HepG2 (cell line): ENCODE data around the gene HBA2. TPM values are rescaled to one million over a fixed set of nuclear protein-coding genes. Genes with fewer than 3 reads are reported as not detected.

Experiments
- ATF1 ChIP-seq: IDR thresholded peaks from 2 replicates; pipeline ENCODE4 v1.6.1; 2016; ENCODE audit warnings: mild to moderate bottlenecking, control low read depth
- CBX5 ChIP-seq: sonication (generic); formaldehyde crosslinking; IDR thresholded peaks from 2 replicates; pipeline ENCODE4 v1.4.0; 2020; ENCODE audit warnings: missing genetic modification reagents, borderline replicate concordance
- CENPX ChIP-seq: sonication (generic); formaldehyde crosslinking; IDR thresholded peaks from 2 replicates; pipeline ENCODE4 v1.9.0; 2021; ENCODE audit warnings: mild to moderate bottlenecking, missing genetic modification reagents, moderate library complexity
- DPF2 ChIP-seq: sonication (generic); formaldehyde crosslinking; IDR thresholded peaks from 2 replicates; pipeline ENCODE4 v1.4.0; 2020; ENCODE audit warnings: mild to moderate bottlenecking, low read depth, missing genetic modification reagents, borderline replicate concordance
- FOSL2 ChIP-seq: sonication (generic); formaldehyde crosslinking; IDR thresholded peaks from 2 replicates; pipeline ENCODE4 v1.4.0; 2020; ENCODE audit warnings: missing genetic modification reagents
- FOXJ3 ChIP-seq: sonication (generic); formaldehyde crosslinking; IDR thresholded peaks from 2 replicates; pipeline ENCODE4 v1.4.0; 2020; ENCODE audit warnings: missing genetic modification reagents, mild to moderate bottlenecking, borderline replicate concordance
- GATAD2A ChIP-seq: IDR thresholded peaks from 2 replicates; pipeline ENCODE4 v1.6.1; 2016
- GTF3A ChIP-seq: sonication (generic); formaldehyde crosslinking; conservative IDR thresholded peaks from 2 replicates; pipeline ENCODE4 v1.4.0; 2020; ENCODE audit warnings: mild to moderate bottlenecking, missing genetic modification reagents
- HOXA7 ChIP-seq: sonication (generic); formaldehyde crosslinking; IDR thresholded peaks from 2 replicates; pipeline ENCODE4 v1.8.1; 2022; ENCODE audit warnings: mild to moderate bottlenecking, missing genetic modification reagents, moderate library complexity
- IKZF5 ChIP-seq: IDR thresholded peaks from 2 replicates; pipeline ENCODE4 v1.6.1; 2018; ENCODE audit warnings: missing genetic modification reagents, mild to moderate bottlenecking, missing compliant biosample characterization
- KLF6 ChIP-seq: IDR thresholded peaks from 2 replicates; pipeline ENCODE4 v1.8.0; 2016; ENCODE audit warnings: missing biosample characterization, missing genetic modification reagents
- LRRFIP1 ChIP-seq: sonication (generic); formaldehyde crosslinking; conservative IDR thresholded peaks from 2 replicates; pipeline ENCODE4 v1.4.0; 2020; ENCODE audit warnings: missing genetic modification reagents
- MBD4 ChIP-seq: IDR thresholded peaks from 2 replicates; pipeline ENCODE4 v1.6.1; 2012; ENCODE audit warnings: low read length, inconsistent platforms, borderline replicate concordance
- PHF5A ChIP-seq: IDR thresholded peaks from one replicate; pipeline ENCODE4 v1.6.1; 2018; ENCODE audit warnings: low read depth, missing genetic modification reagents; ENCODE audit not compliant: unreplicated experiment
- RFX3 ChIP-seq: IDR thresholded peaks from 2 replicates; pipeline ENCODE4 v1.6.1; 2016; ENCODE audit warnings: missing biosample characterization, missing genetic modification reagents
- TARDBP ChIP-seq: sonication (generic); formaldehyde crosslinking; IDR thresholded peaks from 2 replicates; pipeline ENCODE4 v1.8.0; 2022; ENCODE audit warnings: mild to moderate bottlenecking, missing genetic modification reagents
- TIGD3 ChIP-seq: sonication (generic); formaldehyde crosslinking; IDR thresholded peaks from 2 replicates; pipeline ENCODE4 v1.5.1; 2020; ENCODE audit warnings: mild to moderate bottlenecking, missing genetic modification reagents, borderline replicate concordance
- XRCC5 ChIP-seq: fragments of 200-400 bp; formaldehyde crosslinking; optimal IDR thresholded peaks from 2 replicates; pipeline ENCODE3; 2017; ENCODE audit warnings: mild to moderate bottlenecking, low read length
- ZKSCAN5 ChIP-seq: sonication (generic); formaldehyde crosslinking; IDR thresholded peaks from 2 replicates; pipeline ENCODE4 v1.5.1; 2020; ENCODE audit warnings: mild to moderate bottlenecking, missing genetic modification reagents
- ZMYM3 ChIP-seq: sonication (generic); formaldehyde crosslinking; IDR thresholded peaks from 2 replicates; pipeline ENCODE4 v1.5.1; 2020; ENCODE audit warnings: mild to moderate bottlenecking, missing genetic modification reagents
- ZNF530 ChIP-seq: sonication (generic); formaldehyde crosslinking; IDR thresholded peaks from 2 replicates; pipeline ENCODE4 v1.5.0; 2020; ENCODE audit warnings: low read depth, mild to moderate bottlenecking, missing genetic modification reagents
- ZNF556 ChIP-seq: sonication (generic); formaldehyde crosslinking; IDR thresholded peaks from 2 replicates; pipeline ENCODE4 v1.4.0; 2020; ENCODE audit warnings: mild to moderate bottlenecking, missing genetic modification reagents, borderline replicate concordance
- ZNF564 ChIP-seq: sonication (generic); formaldehyde crosslinking; IDR thresholded peaks from 2 replicates; pipeline ENCODE4 v1.8.1; 2023; ENCODE audit warnings: mild to moderate bottlenecking, missing genetic modification reagents
- ZNF567 ChIP-seq: sonication (generic); formaldehyde crosslinking; IDR thresholded peaks from 2 replicates; pipeline ENCODE4 v1.8.1; 2023; ENCODE audit warnings: mild to moderate bottlenecking, missing genetic modification reagents, borderline replicate concordance
- ZNF709 ChIP-seq: sonication (generic); formaldehyde crosslinking; IDR thresholded peaks from 2 replicates; pipeline ENCODE4 v1.5.0; 2020; ENCODE audit warnings: mild to moderate bottlenecking, missing genetic modification reagents
- polyA plus RNA-seq, 8 experiments: library from polyadenylated mRNA; depleted of rRNA in 3 of 8; stranded (reverse) in 7 of 8; unstranded in 1 of 8; fragments of >200 nt; fragmentation: Illumina TruSeq in 4 of 8; extraction: Trizol in 4 of 8; gene quantifications; 2 replicates each; pipeline versions ENCODE4 v1.2.1 to v1.2.3, GENCODE V29; 2011 to 2016; ENCODE audit warnings: low read depth in 4 of 8, missing spikeins in 1 of 8, mixed read lengths in 1 of 8; ENCODE audit not compliant: insufficient read depth in 1 of 8
- total RNA-seq, 5 experiments: library from RNA; depleted of rRNA; stranded (reverse); fragments of >200 nt; fragmentation: Illumina TruSeq; extraction: Trizol; gene quantifications; 2 replicates each; pipeline ENCODE4 v1.2.3, GENCODE V29; 2016; ENCODE audit warnings: low read depth in 1 of 5
- TF ChIP-seq, protein P1 (sequence below): IDR thresholded peaks from 2 replicates; pipeline ENCODE4 v1.6.1; 2016

Gene HBA2
- total and polyA plus RNA-seq, 2 of the 13 experiments (the other 11 are each of a cell fraction or from before 2014, with no cell fraction given), result not detected

DNA sequence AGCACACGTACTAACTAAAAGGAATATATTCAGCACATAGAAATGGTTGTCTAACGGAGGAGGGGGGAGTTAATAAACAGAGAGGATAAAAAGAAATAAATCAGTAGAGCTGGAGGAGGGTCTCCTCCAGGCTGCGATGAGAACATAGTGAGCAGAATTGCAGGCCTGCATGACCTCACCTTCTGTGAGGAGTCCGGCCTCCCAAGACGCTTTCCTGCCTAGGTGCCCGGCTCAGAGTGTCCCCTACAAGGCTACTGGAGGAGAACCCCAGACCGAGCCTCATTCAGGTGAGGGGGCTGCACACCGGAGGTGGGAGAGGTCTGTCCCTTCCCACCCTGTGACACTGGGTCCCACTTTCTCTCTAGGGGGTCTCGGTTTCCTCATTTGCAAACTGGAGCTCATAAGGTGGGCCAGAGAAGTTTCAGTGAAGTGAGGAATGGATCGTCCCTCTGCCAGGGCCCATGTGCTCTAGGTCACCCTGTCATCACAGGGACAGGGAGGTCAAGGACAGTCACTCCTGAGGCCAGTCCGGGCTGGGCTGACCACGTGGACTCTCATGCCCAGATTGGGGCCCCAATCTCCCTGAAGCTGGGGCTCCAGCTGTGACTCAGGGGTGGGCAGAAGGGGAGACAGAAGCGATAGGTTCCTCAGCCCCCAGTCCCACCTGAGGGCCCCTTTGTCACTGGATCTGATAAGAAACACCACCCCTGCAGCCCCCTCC lies 10.2 kb upstream of the HBA2 start (continued):
- 0 out of 2 replicates have a peak, but pooled peaks have one; percentile 33 for TF ChIP-seq ZNF709 (CRISPR knock-in tag)
- no peak for TF ChIP-seq CBX5 (CRISPR knock-in tag)
- TF ChIP-seq FOSL2 (CRISPR knock-in tag), result peak; percentile 45
- no peak for TF ChIP-seq IKZF5 (CRISPR knock-in tag)
- no peak for TF ChIP-seq ZKSCAN5 (CRISPR knock-in tag)
- no peak for TF ChIP-seq RFX3 (CRISPR knock-in tag)
- TF ChIP-seq ZNF567 (CRISPR knock-in tag), result no peak
- TF ChIP-seq, protein P1, sequence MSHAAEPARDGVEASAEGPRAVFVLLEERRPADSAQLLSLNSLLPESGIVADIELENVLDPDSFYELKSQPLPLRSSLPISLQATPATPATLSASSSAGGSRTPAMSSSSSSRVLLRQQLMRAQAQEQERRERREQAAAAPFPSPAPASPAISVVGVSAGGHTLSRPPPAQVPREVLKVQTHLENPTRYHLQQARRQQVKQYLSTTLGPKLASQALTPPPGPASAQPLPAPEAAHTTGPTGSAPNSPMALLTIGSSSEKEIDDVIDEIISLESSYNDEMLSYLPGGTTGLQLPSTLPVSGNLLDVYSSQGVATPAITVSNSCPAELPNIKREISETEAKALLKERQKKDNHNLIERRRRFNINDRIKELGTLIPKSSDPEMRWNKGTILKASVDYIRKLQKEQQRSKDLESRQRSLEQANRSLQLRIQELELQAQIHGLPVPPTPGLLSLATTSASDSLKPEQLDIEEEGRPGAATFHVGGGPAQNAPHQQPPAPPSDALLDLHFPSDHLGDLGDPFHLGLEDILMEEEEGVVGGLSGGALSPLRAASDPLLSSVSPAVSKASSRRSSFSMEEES (CRISPR knock-in tag), result no peak
- no peak for TF ChIP-seq ATF1 (CRISPR knock-in tag)
- no peak for TF ChIP-seq MBD4
- TF ChIP-seq ZNF530 (CRISPR knock-in tag), result no peak
- peak; percentile 58 for TF ChIP-seq GATAD2A (CRISPR knock-in tag)
- no peak for TF ChIP-seq ZNF564 (CRISPR knock-in tag)
- no peak for TF ChIP-seq TARDBP (CRISPR knock-in tag)
- no peak for TF ChIP-seq LRRFIP1
- 0 out of 2 replicates have a peak, but pooled peaks have one; percentile 15 for TF ChIP-seq ZMYM3
- TF ChIP-seq DPF2 (CRISPR knock-in tag), result no peak
- TF ChIP-seq FOXJ3 (CRISPR knock-in tag), result no peak
- TF ChIP-seq ZNF556 (CRISPR knock-in tag), result no peak
- no peak for TF ChIP-seq TIGD3 (CRISPR knock-in tag)
- TF ChIP-seq GTF3A (CRISPR knock-in tag), result no peak
- TF ChIP-seq XRCC5, result no peak
- no peak for TF ChIP-seq KLF6
- no peak for TF ChIP-seq HOXA7 (CRISPR knock-in tag)
- no peak for TF ChIP-seq CENPX (CRISPR knock-in tag)
- no peak for TF ChIP-seq PHF5A
